Endothelial cell (in vitro differentiated cells): ENCODE measurements around the gene LSS. TPM values are rescaled to one million over a fixed set of nuclear protein-coding genes. Genes with fewer than 3 reads are reported as not detected.

Source experiments
- DNase-seq: peaks from one replicate; pipeline ENCODE4 v3.0.0; 2021; ENCODE audit warnings: low spot score
- H3K27ac Mint-ChIP-seq: one replicate; pipeline ENCODE4 v1.8.0; 2021; ENCODE audit warnings: mixed read lengths, inconsistent platforms; ENCODE audit not compliant: unreplicated experiment
- H3K27me3 Mint-ChIP-seq: one replicate; pipeline ENCODE4 v1.8.0; 2021; ENCODE audit warnings: mild to moderate bottlenecking, moderate library complexity, mixed read lengths, inconsistent platforms; ENCODE audit not compliant: unreplicated experiment
- H3K36me3 Mint-ChIP-seq: one replicate; pipeline ENCODE4 v1.8.0; 2021; ENCODE audit warnings: mild to moderate bottlenecking, low read depth, mixed read lengths, inconsistent platforms; ENCODE audit not compliant: unreplicated experiment
- H3K4me1 Mint-ChIP-seq: one replicate; pipeline ENCODE4 v1.8.0; 2021; ENCODE audit warnings: mild to moderate bottlenecking, mixed read lengths, inconsistent platforms; ENCODE audit not compliant: unreplicated experiment
- H3K4me3 Mint-ChIP-seq: one replicate; pipeline ENCODE4 v1.8.0; 2021; ENCODE audit warnings: mild to moderate bottlenecking, mixed read lengths, inconsistent platforms; ENCODE audit not compliant: unreplicated experiment
- H3K9me3 Mint-ChIP-seq: one replicate; pipeline ENCODE4 v1.8.0; 2021; ENCODE audit warnings: mixed read lengths, inconsistent platforms; ENCODE audit not compliant: unreplicated experiment
- CTCF ChIP-seq: fragments of 200-600 bp; sonication (generic); IDR thresholded peaks from one replicate; pipeline ENCODE4 v1.5.0; 2021; ENCODE audit warnings: antibody characterized with exemption; ENCODE audit not compliant: unreplicated experiment
- total RNA-seq: library from RNA; stranded (reverse); fragmentation: NEBNext Ultra II Directional; extraction: Animal tissue kit (Norgen Biotek cat#: 25700); gene quantifications from one replicate; pipeline ENCODE4 v1.2.1, GENCODE V29; 2021; ENCODE audit not compliant: unreplicated experiment

Gene LSS
- total RNA-seq, 1 donor from 2014 or later: 157 TPM

- no peak overlapping the region for H3K27ac Mint-ChIP-seq
- H3K4me1 Mint-ChIP-seq: peaks cover 9% of the 10 kb centered on the region
- no peak overlapping the region for H3K4me3 Mint-ChIP-seq
- H3K36me3 Mint-ChIP-seq: peaks cover 50% of the 10 kb centered on the region
- no peak for TF ChIP-seq CTCF
- peaks cover 1% of the 10 kb centered on the region for H3K27me3 Mint-ChIP-seq
- DNase-seq: no peak
- no peaks in the 10 kb centered on the region for H3K9me3 Mint-ChIP-seq
Measured at GRCh38 chr21:46255758-46256337, 27.3 kb upstream of the LSS start.

- no peak overlapping the region for H3K27ac Mint-ChIP-seq
- peak overlapping the region; percentile 70 for H3K4me3 Mint-ChIP-seq
- H3K9me3 Mint-ChIP-seq: no peaks in the 10 kb centered on the region
- H3K4me1 Mint-ChIP-seq: peaks cover 15% of the 10 kb centered on the region
- DNase-seq: no peak
- H3K36me3 Mint-ChIP-seq: peaks cover 54% of the 10 kb centered on the region
- H3K27me3 Mint-ChIP-seq: peaks cover 1% of the 10 kb centered on the region
- TF ChIP-seq CTCF: no peak
Measured at GRCh38 chr21:46255166-46255565, 26.6 kb upstream of the LSS start.

- Mint-ChIP-seq H3K27ac (peak overlapping the region; percentile 59), H3K4me1 (peaks cover 20% of the 10 kb centered on the region), H3K27me3 (peaks cover 1% of the 10 kb centered on the region), H3K36me3 (peaks cover 62% of the 10 kb centered on the region), H3K9me3 (no peaks in the 10 kb centered on the region), H3K4me3 (peak overlapping the region; percentile 70)
- no peak for TF ChIP-seq CTCF
- no peak for DNase-seq
Measured at GRCh38 chr21:46254208-46254975, 25.8 kb upstream of the LSS start.

- peak overlapping the region; percentile 62 for H3K4me3 Mint-ChIP-seq
- H3K4me1 Mint-ChIP-seq: peaks cover 20% of the 10 kb centered on the region
- no peaks in the 10 kb centered on the region for H3K9me3 Mint-ChIP-seq
- H3K27ac Mint-ChIP-seq: peak overlapping the region; percentile 59
- H3K36me3 Mint-ChIP-seq: peaks cover 64% of the 10 kb centered on the region
- no peak for DNase-seq
- H3K27me3 Mint-ChIP-seq: peaks cover 1% of the 10 kb centered on the region
- TF ChIP-seq CTCF: no peak
Measured at GRCh38 chr21:46253610-46254124, 25.1 kb upstream of the LSS start.

GRCh38 chr21:46252840-46253239, 24.3 kb upstream of the LSS start:
- H3K36me3 Mint-ChIP-seq: peaks cover 65% of the 10 kb centered on the region
- H3K9me3 Mint-ChIP-seq: no peaks in the 10 kb centered on the region
- no peak overlapping the region for H3K27ac Mint-ChIP-seq
- no peak for DNase-seq
- peaks cover 1% of the 10 kb centered on the region for H3K27me3 Mint-ChIP-seq
- H3K4me3 Mint-ChIP-seq: no peak overlapping the region
- peaks cover 20% of the 10 kb centered on the region for H3K4me1 Mint-ChIP-seq
- TF ChIP-seq CTCF: no peak
